Activated CD4-positive, alpha-beta T cell treated with anti-CD3 and anti-CD28 coated beads, Interleukin-2, amount 50 U/mL, for 1 hour (primary cell): ENCODE measurements around the gene R3HDM4.
A peak's percentile ranks its signal among the peaks of the same experiment; 100 is the strongest.

ENCODE experiments used
- DNase-seq: peaks from one replicate; pipeline ENCODE4 v3.0.0-alpha.2; 2020

The R3HDM4 gene

DNA sequence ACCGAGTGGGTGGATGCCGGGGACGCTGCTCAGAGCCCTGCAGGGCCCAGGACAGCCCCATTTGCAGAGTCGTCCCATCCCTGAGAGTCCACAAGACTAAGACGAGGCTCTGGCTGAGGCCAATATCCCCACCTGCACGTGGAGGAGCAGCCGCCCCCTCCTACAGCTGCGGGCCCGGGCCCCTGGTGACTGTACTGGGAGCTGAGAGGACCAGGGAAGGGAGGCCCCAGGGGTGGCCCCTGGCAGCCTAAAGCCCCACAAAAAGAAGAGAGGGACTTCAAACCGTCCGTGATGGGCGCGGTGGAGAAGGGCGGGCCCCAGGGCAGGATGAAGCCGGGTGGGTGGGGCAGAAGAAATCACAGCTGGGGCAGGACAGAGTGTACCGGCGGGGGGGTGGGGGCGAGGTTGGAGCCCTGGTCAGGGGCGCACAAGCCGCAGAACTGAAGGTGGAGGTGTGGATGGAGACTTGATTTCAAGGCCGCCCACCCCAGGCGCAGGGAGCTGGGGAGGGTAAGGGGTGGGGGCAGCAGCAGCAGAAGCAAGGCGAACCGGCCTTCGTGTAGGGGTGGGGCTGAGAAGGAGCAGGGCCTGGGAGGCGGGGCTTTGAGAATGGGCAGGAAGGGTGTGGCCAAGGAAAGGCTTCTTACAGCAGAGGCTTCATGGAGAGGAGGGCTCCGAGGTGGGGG lies 40.6 kb downstream of the R3HDM4 start:
- DNase-seq, result peak; percentile 80

DNA sequence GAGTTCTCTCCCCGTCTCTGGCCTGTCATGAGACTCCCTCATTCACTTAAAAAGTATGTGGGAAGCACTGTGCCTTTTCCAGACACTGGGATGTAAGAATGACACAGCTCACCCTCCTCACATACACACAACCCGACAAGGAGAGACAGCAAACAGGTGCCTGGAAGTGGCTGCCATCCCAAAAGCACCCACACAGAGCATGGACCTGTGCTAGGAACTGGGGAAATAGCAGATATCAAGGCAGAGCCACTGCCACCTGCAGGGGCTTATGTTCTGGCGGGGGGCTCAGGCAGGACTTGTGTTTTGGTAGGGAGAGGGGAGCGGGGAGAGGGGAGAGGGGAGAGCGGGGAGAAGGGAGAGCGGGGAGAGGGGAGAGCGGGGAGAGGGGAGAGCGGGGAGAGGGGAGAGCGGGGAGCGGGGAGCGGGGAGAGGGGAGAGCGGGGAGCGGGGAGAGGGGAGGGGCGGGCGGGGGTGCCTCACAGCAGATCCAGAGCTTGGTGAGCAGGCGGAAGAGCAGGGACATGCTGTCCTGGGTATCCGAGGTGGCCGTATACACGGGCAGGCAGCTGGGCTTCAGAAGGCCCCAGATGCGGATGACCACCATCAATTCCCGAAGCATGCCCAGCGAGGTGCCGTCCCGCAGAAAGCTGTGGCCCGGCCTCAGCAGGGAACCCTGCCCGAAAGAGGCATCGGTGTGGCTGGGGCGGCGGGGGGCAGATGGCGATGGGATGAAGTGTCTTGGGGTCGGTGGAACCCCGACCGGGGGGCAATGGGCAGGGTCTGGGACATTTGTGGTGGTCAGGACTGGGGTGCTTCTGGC lies 41.4 kb downstream of the R3HDM4 start:
- DNase-seq, result no peak

DNA sequence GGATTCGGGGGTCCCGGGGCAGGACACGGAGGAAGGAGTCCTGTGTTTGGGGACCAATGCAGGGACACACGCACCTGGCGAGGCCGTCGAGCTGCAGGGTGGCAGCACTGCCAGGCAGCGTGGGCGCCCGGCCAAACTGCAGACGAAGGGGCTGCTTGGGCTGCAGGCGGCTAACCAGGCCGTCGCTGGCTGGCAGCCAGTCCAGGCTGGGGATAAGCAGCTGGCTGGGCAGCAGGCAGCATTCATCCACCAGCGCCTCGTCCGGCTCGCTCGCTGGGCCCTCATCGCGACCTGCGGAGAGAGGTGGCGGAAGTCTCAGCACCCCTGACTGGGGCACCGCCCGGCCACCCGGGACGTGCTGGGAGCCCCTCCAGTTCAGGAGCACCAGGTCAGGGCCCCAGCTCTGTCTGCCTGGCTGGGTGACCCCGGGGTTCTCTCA lies 42.0 kb downstream of the R3HDM4 start:
- DNase-seq, result no peak

DNA sequence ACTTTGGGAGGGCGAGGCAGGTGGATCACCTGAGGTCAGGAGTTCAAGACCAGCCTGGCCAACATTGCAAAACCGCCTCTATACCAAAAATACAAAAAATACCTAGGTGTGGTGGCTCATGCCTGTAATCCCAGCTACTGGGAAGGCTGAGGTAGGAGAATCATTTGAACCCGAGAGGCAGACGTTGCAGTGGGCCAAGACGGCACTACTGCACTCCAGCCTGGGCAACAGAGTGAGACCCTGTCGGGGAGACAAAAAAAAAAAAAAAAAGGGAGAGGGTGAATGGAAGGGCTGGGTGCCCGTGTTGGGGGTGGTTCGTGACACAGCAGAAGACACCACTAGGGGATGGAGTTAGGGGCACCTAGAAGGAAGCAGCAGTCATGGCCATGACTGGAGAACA lies 42.7 kb downstream of the R3HDM4 start:
- no peak for DNase-seq

DNA sequence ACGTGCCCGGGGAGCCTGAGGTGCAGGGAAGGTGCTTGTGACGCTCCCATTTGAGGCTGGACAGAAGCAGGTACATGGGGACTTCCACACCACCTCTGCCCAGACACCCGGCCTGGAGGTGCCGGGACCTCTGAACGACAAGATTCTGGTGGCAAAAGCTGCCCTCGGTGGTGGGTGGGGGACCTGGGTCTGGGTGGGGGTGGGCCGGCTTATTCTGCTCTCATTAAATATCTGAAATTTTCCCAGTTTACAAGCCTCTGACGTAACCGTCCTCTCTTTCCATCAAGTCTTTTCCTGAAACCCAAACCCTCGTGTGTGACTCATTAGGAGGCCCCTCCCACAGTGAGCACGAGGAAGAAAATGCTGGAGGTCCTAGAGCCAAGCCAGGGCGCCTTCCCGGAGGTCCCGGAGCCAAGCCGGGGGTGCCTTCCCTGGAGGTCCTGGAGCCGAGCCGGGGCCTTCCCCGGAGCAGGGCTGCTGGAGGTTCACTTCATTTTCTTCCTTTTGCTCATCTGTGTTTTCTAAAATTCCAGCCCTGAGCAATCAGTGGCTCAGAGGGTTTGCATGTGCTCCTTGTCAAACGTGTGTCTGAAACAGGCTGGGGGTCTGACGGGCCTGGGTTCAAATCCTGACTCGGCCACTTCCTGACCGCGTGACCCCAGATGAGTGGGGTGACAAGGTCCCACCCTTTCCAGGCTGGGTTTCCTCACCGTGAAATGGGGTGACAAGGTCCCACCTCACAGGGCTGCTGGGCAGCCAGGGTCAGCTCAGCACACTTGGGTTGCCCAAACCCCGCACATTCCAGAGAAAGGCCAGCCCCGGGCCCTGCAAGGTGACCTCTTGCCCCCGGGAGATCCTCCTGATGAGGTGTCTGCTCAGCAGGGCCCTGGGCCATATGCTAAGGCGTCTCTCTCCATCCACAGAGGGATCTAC lies 43.5 kb downstream of the R3HDM4 start:
- no peak for DNase-seq

DNA sequence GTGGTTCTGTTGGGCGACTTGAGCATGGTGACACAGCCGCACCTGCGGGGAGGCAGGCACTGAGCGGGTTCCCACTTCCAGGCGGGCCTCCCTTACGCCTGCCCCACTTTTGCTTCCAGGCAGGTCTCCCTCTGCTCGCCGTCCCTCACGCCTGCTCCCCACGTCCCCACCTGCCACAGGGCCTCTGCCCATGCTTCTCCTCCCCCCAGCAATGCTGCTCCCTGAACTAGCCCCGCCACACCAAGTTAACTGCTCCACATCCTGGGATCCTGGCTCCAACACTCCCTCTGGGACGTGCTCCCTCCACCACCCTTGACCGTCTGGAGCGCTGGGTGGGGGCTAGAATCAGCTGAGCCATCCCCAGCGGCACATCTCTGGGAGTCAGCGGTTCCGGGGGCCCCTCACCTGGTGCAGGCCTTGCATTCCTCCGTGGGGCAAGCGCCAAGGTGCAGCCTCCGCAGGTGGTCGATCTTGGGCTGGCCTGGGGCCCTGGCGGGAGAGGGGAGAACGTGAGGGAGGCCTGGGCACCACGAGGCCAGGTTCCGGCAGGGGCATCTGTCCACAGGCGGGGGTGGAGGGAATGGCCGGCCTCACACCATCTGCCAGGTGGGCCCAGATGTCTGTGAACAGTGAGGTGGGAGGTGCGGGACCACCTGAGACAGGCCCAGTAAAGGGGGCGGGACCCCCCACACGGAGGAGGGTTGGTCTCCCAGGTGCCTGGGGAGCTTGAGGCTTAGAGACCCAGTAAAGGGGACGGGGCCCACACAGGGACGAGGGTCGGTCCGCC lies 44.4 kb downstream of the R3HDM4 start:
- DNase-seq, result no peak

DNA sequence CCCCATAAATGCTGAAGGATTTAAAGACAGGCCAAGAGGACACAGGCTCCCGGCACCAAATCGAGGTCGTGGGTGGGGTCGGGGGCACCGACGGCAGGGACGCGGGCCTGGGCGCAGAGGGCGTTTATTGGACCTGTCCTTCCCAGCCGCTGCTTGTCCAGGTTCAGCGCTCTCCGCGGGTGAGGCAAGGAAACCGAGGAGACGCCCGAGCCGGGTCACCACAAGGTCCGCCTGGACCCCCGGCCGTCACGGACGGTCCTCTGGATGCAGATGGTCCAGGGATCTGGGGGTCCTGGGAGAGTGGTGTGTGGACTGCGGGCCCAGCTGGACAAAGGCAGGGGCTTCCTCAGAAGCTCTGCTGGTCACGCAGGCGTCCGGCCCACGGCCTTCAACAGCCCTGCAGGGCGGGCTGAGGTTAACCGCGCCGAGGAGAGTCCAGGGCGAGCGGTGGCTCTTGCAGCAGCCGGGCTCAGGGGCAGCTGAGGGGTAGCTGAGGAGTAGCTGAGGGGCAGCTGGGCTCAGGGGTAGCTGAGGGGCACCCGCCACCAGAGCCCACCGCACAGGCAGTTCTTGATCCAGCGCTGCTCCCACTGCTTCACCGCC lies 45.1 kb downstream of the R3HDM4 start:
- no peak for DNase-seq

DNA sequence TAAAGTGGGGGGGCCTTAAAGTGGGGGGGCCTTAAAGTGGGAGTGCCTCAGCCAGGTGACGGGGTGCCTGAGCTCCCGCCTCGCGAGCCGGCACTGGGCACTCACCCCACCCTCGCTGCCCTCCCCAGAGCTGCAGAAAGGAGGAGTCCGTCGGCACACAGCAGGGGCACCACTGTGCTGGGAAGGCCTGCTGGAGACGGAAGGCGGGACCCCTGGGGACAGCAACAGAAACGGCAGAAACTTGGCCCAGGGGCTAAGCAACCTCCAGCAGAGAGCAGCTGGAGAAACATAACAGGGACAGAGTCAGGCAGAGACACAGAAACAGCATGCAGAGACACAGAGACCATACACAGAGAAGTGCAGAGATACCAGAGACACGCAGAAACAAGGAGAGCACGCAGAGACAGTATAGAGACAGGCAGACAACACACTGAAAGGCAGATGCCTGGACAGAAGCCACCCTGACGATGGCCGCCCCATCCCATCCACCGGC lies 45.7 kb downstream of the R3HDM4 start:
- DNase-seq, result no peak

DNA sequence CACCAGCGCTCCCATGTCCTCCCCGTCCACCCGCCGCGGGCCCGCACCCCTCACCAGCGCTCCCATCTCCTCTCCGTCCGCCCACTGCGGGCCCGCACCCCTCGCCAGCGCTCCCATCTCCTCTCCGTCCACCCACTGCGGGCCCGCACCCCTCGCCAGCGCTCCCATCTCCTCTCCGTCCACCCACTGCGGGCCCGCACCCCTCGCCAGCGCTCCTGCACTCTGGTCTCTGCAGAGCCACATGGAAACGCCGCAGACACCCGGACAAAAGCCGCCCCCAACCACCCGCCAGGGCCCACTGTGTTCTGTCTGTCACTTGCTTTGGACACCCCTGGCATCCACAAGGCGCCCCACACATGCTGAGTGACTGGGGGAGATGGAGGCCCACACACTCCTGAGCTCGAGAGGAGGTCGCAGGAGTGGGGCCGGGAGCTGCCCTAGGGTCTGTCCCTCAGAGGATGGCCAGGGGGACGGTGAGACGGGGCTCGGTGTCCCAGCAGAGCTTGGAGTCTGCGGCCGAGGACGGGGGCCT lies 46.2 kb downstream of the R3HDM4 start:
- no peak for DNase-seq

DNA sequence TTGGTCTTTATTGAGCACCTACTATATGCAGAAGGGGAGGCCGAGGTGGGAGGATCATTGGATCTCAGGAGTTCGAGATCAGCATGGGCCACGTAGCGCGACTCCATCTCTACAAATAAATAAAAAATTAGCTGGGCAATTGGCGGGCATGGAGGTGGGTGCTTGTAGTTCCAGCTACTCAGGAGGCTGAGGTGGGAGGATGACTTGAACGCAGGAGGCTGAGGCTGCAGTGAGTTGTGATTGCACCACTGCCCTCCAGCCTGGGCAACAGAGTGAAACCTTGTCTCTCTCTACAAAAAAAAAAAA lies 49.8 kb downstream of the R3HDM4 start:
- no peak for DNase-seq

DNA sequence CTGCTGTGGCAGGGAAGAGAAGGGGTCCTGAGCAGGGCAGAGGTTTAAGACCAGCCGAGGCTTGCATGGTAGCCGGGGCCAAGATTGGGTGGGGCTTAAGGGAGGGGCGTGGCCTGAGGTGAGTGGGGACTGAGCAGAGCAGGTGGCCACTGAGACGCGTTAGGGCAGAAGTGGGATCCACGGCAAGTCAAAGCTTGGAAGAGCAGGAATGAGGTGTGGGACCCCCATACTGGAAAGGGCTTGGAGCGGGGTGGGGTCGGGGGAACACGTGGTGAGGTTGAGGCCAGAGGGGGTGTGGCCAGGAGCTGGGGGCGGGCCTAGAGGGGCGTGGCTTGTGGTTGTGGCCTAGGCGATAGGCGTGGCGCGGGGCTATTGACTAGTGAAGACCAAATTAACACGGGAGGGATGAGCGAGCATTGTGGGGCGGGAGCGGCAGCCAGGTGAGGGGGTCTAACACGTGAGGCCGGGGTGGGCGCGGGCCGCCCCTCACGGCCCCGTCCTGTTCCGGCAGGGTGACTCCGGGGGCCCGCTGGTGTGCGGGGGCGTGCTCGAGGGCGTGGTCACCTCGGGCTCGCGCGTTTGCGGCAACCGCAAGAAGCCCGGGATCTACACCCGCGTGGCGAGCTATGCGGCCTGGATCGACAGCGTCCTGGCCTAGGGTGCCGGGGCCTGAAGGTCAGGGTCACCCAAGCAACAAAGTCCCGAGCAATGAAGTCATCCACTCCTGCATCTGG lies 50.3 kb downstream of the R3HDM4 start:
- DNase-seq, result peak; percentile 84

DNA sequence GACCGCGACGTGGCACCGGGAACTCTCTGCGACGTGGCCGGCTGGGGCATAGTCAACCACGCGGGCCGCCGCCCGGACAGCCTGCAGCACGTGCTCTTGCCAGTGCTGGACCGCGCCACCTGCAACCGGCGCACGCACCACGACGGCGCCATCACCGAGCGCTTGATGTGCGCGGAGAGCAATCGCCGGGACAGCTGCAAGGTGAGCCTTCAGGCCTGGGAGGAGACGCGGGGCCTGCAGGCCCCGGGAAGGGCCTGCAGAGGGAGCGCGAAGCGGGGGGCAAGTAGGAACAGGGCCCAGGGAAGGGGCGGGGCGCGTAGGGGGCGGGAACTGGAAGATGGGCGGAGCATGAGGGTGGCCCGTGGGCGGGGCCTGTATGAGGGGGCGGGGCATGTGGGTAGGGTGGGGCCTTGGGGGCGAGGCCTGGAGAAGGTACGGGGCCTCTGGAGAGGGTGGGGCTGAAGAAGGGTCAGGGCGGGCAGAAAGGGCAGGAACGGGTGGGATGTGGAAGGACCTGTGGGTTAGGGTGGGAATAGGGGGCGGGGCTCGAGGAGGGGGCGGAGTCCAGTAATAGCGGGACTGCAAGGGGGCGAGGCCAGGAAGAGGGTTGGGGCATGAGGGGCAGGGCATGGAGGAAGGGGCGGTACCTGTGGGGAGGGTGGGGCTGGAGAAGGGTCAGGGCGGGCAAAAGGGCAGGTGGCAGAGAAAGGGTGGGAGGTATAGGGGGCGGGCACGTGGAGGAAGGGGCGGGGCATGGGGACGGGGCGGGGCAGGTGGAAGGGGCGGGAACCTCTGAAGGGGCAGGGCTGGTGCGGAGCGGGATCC lies 51.1 kb downstream of the R3HDM4 start:
- peak; percentile 69 for DNase-seq

DNA sequence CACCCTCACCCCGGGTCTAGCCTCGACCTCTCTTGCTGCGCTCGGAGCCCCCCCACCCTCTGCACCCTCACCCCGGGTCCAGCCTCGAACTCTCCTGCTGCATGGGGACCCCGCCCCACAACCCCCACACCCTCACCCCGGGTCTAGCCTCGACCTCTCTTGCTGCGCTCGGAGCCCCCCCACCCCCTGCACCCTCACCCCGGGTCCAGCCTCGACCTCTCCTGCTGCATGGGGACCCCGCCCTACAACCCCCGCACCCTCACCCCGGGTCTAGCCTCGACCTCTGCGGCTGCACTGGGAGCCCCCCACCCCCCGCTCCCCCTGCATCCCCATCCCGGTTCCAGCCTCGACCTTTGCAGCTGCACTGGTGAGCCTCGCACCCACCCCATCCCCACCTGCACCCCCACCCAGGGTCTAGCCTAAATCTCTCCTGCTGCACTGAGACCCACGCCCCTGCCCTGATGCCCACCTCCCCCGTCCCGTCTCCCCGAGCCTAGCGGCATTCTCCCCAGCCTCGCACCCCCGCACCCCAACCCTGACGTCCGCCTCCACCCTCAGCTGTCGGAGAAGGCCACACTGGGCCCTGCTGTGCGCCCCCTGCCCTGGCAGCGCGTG lies 51.8 kb downstream of the R3HDM4 start:
- DNase-seq, result no peak

DNA sequence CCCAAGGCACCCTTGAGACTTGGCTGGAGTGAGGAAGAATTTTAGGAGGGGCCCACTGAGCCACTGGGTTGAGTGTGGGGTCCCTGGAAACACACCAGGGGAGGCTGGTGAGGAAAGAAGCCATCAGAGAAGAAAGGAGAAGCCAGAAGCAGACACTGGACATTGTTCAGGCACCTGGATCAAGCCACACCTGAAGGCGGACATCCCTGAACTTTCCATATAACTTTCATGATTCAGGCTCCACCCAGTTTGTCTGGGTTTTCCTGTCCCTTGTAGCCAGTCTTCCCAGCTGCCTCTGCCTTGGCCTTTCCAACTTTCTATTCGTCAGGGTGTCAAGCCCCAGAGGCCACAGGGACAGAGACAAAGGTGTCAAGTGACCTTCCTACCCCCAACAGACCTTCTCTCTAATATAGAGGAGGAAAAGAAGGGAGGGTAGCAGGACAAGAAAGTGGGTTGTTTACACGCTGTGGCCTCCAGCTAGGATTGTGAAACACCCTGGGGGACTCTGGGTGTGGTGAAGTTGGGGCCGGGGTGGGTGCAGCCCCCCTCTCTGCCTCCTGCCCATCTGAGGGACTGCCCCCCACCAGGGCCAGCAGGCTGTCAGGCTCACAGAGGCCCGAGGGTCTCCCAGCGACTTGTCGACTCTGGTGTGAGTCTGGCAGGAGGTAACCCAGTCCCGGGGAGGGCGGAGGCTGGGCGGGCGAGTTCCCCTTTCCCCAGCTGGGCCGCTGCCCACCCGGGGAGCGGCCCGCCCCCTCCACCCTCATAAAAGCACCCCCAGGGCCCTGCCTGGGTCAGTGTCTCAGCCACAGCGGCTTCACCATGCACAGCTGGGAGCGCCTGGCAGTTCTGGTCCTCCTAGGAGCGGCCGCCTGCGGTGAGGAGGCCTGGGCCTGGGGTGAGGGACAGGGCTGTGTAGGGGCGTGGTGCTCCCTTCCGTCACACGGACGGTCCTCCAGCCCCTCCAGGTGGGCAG lies 53.9 kb downstream of the R3HDM4 start, which contains the start of gene CFD:
CFD (plus strand) TSS at position 797 of the 976 bp plus-strand sequence; CDS start at position 823, 26 bp downstream.
- no peak for DNase-seq

DNA sequence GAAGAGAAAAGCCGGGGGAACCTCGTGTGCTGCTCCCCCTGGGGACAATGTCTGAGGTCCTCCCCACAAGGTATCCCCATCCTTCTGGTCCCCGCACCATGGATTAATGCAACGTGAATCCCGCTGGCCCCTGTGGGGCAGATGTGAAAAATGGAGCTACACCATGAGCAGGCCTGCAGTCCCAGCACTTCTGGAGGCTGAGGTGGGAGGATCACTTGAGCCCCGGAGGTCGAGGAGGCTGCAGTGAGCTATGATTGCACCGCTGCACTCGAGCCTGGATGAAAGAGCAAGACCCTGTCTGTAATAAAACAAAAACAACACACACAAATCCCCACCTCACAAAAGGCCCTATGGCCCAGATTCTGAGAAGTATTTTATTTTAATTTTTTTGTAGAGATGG lies 54.7 kb downstream of the R3HDM4 start:
- no peak for DNase-seq

DNA sequence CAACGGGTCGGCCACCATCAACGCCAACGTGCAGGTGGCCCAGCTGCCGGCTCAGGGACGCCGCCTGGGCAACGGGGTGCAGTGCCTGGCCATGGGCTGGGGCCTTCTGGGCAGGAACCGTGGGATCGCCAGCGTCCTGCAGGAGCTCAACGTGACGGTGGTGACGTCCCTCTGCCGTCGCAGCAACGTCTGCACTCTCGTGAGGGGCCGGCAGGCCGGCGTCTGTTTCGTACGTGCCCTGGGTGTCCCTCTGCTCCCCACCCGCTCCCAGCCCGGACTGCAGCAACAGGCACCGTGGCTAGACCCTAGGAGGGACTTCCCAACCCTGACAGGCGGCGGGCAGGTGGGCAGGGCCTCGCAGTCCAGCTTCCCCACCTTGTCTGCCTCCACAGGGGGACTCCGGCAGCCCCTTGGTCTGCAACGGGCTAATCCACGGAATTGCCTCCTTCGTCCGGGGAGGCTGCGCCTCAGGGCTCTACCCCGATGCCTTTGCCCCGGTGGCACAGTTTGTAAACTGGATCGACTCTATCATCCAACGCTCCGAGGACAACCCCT lies 57.4 kb downstream of the R3HDM4 start:
- DNase-seq, result no peak

DNA sequence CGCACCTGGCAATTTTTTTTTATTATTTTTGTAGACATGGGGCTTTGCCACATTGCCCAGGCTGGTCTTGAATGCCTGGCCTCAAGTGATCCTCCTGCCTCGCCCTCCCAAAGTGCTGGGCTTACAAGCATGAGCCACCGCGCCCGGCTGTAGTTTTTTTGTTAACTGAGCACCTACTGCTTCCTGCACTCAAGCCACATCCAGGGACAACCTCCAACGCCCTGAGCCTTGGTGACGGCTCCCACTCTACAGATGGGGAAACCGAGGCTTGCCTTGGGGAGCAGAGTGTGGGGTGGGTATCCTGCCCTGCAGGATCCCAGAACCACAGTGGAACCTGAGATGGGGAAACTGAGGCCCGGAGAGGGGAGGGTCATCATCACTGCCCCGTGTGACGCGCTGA lies 57.9 kb downstream of the R3HDM4 start:
- no peak for DNase-seq

DNA sequence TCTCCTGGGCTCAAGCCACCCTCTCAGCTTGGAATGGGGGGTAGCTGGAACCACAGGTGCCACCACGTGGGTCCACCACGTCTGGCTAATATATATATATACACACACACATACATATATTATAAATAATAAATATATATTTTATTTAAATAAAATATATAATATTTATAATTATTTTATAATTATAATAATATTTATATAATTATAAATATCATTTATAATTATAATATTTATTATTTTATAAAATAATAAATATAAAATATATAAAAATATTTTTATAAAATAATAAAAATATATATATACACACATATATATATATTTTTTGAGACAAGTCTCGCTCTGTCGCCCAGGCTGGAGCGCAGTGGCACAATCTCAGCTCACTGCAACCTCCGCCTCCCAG lies 58.5 kb downstream of the R3HDM4 start:
- DNase-seq, result no peak
